PFSK-1 (cell line): ENCODE data around the gene LRP2.

Source experiments
- FOXP2 ChIP-seq: optimal IDR thresholded peaks from 2 replicates; pipeline ENCODE3; 2011; ENCODE audit warnings: borderline replicate concordance, control low read depth, inconsistent platforms; ENCODE audit not compliant: insufficient read depth; ENCODE audit errors: extremely low read length, extremely low read depth
- POLR2AphosphoS5 ChIP-seq: IDR thresholded peaks from 2 replicates; pipeline ENCODE4 v1.6.1; 2012; ENCODE audit warnings: low read depth, mild to moderate bottlenecking, control low read depth, low read length, moderate library complexity
- REST ChIP-seq, 2 experiments: IDR thresholded peaks; 2 replicates each; pipeline versions ENCODE4 v1.6.1 to v1.8.0; 2011 to 2012; ENCODE audit warnings: low read depth in 2 of 2, low read length in 2 of 2, control low read depth in 1 of 2, inconsistent platforms in 1 of 2, mild to moderate bottlenecking in 1 of 2, moderate library complexity in 1 of 2; ENCODE audit not compliant: insufficient read depth in 1 of 2
- SIN3A ChIP-seq: IDR thresholded peaks from 2 replicates; pipeline ENCODE4 v1.6.1; 2012; ENCODE audit warnings: mild to moderate bottlenecking, low read length, moderate library complexity, borderline replicate concordance; ENCODE audit not compliant: insufficient read depth
- TAF1 ChIP-seq: IDR thresholded peaks from 2 replicates; pipeline ENCODE4 v1.6.1; 2012; ENCODE audit warnings: low read length, control low read depth, borderline replicate concordance; ENCODE audit not compliant: insufficient read depth

The LRP2 gene

GRCh38 chr2:169247211-169247610, 115.1 kb downstream of the LRP2 start:
- TF ChIP-seq POLR2AphosphoS5 (no peak), FOXP2 (no peak), SIN3A (no peak), TAF1 (no peak), REST (IDR thresholded peaks at IDR 0.05; ENCODE audit: insufficient read depth in 1 of 2, low read depth in 2 of 2, low read length in 2 of 2) (no peak)

GRCh38 chr2:169240405-169240804, 121.9 kb downstream of the LRP2 start:
- TF ChIP-seq SIN3A (no peak), TAF1 (no peak), REST (IDR thresholded peaks at IDR 0.05; ENCODE audit: insufficient read depth in 1 of 2, low read depth in 2 of 2, low read length in 2 of 2) (no peak), POLR2AphosphoS5 (no peak), FOXP2 (no peak)

GRCh38 chr2:169237939-169238338, 124.4 kb downstream of the LRP2 start:
- TF ChIP-seq FOXP2 = no peak
- TF ChIP-seq REST (IDR thresholded peaks at IDR 0.05; ENCODE audit: insufficient read depth in 1 of 2, low read depth in 2 of 2, low read length in 2 of 2) = no peak
- no peak for TF ChIP-seq TAF1
- no peak for TF ChIP-seq POLR2AphosphoS5
- no peak for TF ChIP-seq SIN3A

GRCh38 chr2:169237286-169237685, 125.0 kb downstream of the LRP2 start:
- TF ChIP-seq TAF1 = no peak
- no peak for TF ChIP-seq POLR2AphosphoS5
- TF ChIP-seq REST (IDR thresholded peaks at IDR 0.05; ENCODE audit: insufficient read depth in 1 of 2, low read depth in 2 of 2, low read length in 2 of 2) = no peak
- TF ChIP-seq SIN3A = no peak
- TF ChIP-seq FOXP2 = no peak

GRCh38 chr2:169232551-169233154, 129.7 kb downstream of the LRP2 start:
- no peak for TF ChIP-seq SIN3A
- no peak for TF ChIP-seq FOXP2
- TF ChIP-seq POLR2AphosphoS5 = no peak
- TF ChIP-seq TAF1 = no peak
- no peak for TF ChIP-seq REST (IDR thresholded peaks at IDR 0.05; ENCODE audit: insufficient read depth in 1 of 2, low read depth in 2 of 2, low read length in 2 of 2)
